Body of pancreas (tissue), 4 donors: Measurements from ENCODE around the gene RIMS4. TPM values are rescaled to one million over a fixed set of nuclear protein-coding genes. Genes with fewer than 3 reads are reported as not detected.

Source experiments
- ATAC-seq: fragments of 150-250 bp; one replicate; pipeline ENCODE4 v1.9.1; 2016
- DNase-seq, 4 donors: peaks; one replicate each; pipeline ENCODE4 v3.0.0-alpha.2; 2019
- H3K27ac ChIP-seq, 4 donors: fragments of 200-600 bp; sonication (generic); 1 replicate in 3 of 4; 2 replicates in 1 of 4; pipeline versions ENCODE4 v1.5.1 to v1.6.1; 2016 to 2019; ENCODE audit warnings: mild to moderate bottlenecking in 1 of 4, mixed read lengths in 1 of 4, moderate library complexity in 1 of 4
- H3K27me3 ChIP-seq, 2 donors: fragments of 200-600 bp; sonication (generic); one replicate each; pipeline ENCODE4 v1.6.0; 2016; ENCODE audit warnings: mild to moderate bottlenecking in 1 of 2
- H3K36me3 ChIP-seq, 2 donors: fragments of 200-600 bp; sonication (generic); replicated peaks in 1 of 2; 2 replicates each; pipeline ENCODE4 v1.5.1; 2016; ENCODE audit warnings: low read depth in 2 of 2; ENCODE audit not compliant: insufficient read depth in 1 of 2
- H3K4me1 ChIP-seq: fragments of 200-600 bp; sonication (generic); one replicate; pipeline ENCODE4 v1.6.0; 2016
- H3K4me3 ChIP-seq, 2 donors: fragments of 200-600 bp; sonication (generic); 1 replicate in 1 of 2; 2 replicates in 1 of 2; pipeline ENCODE4 v1.5.1; 2016 to 2019
- H3K9me3 ChIP-seq, 3 donors: fragments of 200-600 bp; sonication (generic); 1 replicate in 2 of 3; 2 replicates in 1 of 3; pipeline ENCODE4 v1.5.1; 2016
- CTCF ChIP-seq, 7 experiments: fragments of 450-650 bp in 4 of 7; fragments of 200-600 bp in 3 of 7; sonication (generic) in 3 of 7; IDR thresholded peaks; one replicate each; pipeline ENCODE4 v1.5.1; 2016 to 2019; ENCODE audit warnings: antibody characterized with exemption in 7 of 7
- POLR2A ChIP-seq, 3 donors: fragments of 450-650 bp; IDR thresholded peaks; one replicate each; pipeline ENCODE4 v1.6.1; 2016; ENCODE audit warnings: antibody characterized with exemption in 3 of 3, mild to moderate bottlenecking in 2 of 3
- WGBS, 2 donors: methylation state at CpG; one replicate each; pipeline ENCODE4 v1.1.5; 2017; 5-methylcytosine and 5-hydroxymethylcytosine counted together
- intact Hi-C: fragments of 100-400 bp; cut with DNase I; formaldehyde crosslinking; loops from one replicate; pipeline ENCODE4 v1.15.1; 2023
- total RNA-seq, 2 donors: library from RNA; depleted of rRNA; stranded (reverse); fragments of >200 nt; gene quantifications; one replicate each; pipeline ENCODE4 v1.1.0, GENCODE V29; 2016

RIMS4 gene
- total RNA-seq, 2 donors from 2014 or later: 0.26 TPM; not detected in 1

GRCh38 chr20:44703183-44703925 lies 107.0 kb downstream of the RIMS4 start:
- Histone ChIP-seq H3K27me3 (no peaks in the 10 kb centered on the region), H3K4me3 (no peak overlapping the region), H3K27ac (no peak overlapping the region), H3K9me3 (no peaks in the 10 kb centered on the region), H3K4me1 (no peaks in the 10 kb centered on the region), H3K36me3 (no peaks in the 10 kb centered on the region)
- intact Hi-C loops: no loop called here
- no peak for ATAC-seq
- no peak for TF ChIP-seq CTCF (IDR thresholded peaks at IDR 0.05)
- TF ChIP-seq POLR2A (IDR thresholded peaks at IDR 0.05): no peak
- no peak for DNase-seq
- 60 to 72% methylated on average over 7 to 10 of the region's 12 CpGs for WGBS, 2 donors

- TF ChIP-seq CTCF (IDR thresholded peaks at IDR 0.05) (no peak), POLR2A (IDR thresholded peaks at IDR 0.05) (no peak)
- H3K27ac ChIP-seq: no peak overlapping the region
- 35 to 57% methylated on average over 5 to 9 of the region's 9 CpGs for WGBS, 2 donors
- H3K4me3 ChIP-seq: no peak overlapping the region
- intact Hi-C loops: no loop called here
- ATAC-seq (peak; percentile 30), DNase-seq (peak; percentile 38 to 70 (median 58))
- no peaks in the 10 kb centered on the region for H3K4me1 ChIP-seq
- no peaks in the 10 kb centered on the region for H3K9me3 ChIP-seq
- no peaks in the 10 kb centered on the region for H3K27me3 ChIP-seq
- no peaks in the 10 kb centered on the region for H3K36me3 ChIP-seq
Observed at GRCh38 chr20:44702776-44703175, 107.6 kb downstream of the RIMS4 start.

GRCh38 chr20:44701858-44702256 lies 108.5 kb downstream of the RIMS4 start:
- H3K27ac ChIP-seq: no peak overlapping the region
- ATAC-seq: no peak
- no peaks in the 10 kb centered on the region for H3K9me3 ChIP-seq
- DNase-seq: no peak
- intact Hi-C loops: no loop called here
- no peaks in the 10 kb centered on the region for H3K4me1 ChIP-seq
- H3K4me3 ChIP-seq: no peak overlapping the region
- no peaks in the 10 kb centered on the region for H3K36me3 ChIP-seq
- H3K27me3 ChIP-seq: no peaks in the 10 kb centered on the region
- TF ChIP-seq POLR2A (IDR thresholded peaks at IDR 0.05): no peak
- no peak for TF ChIP-seq CTCF (IDR thresholded peaks at IDR 0.05)
- 76 to 80% methylated on average over 7 of the region's 7 CpGs for WGBS, 2 donors

Other genes starting within 250 kb of the RIMS4 start
- 10 to 100 TPM; 43.6 to 64.9 TPM for gene PKIG, start 228.0 kb downstream of the RIMS4 start, total RNA-seq
- gene ADA, start 158.8 kb downstream of the RIMS4 start, total RNA-seq: 1 to 10 TPM; 3.3 to 7.8 TPM
- gene CCN5, start 95.2 kb downstream of the RIMS4 start, total RNA-seq: 10 to 100 TPM in 1 of 2 donors, 1 to 10 TPM in 1; 7.9 to 18.2 TPM
- 1 to 10 TPM; 1.8 to 3.3 TPM for gene KCNK15, start 64.7 kb downstream of the RIMS4 start, total RNA-seq
- 10 to 100 TPM; 49.3 to 64.9 TPM for gene YWHAB, start 75.2 kb upstream of the RIMS4 start, total RNA-seq
- 100 to 1,000 TPM in 1 of 2 donors, 10 to 100 TPM in 1; 41.8 to 105 TPM for gene PABPC1L, start 99.5 kb upstream of the RIMS4 start, total RNA-seq
- 10 to 100 TPM in 1 of 2 donors, 1 to 10 TPM in 1; 2.6 to 13.0 TPM for gene TOMM34, start 149.9 kb upstream of the RIMS4 start, total RNA-seq
- gene STK4, start 156.0 kb upstream of the RIMS4 start, total RNA-seq: 10 to 100 TPM; 17.8 to 23.6 TPM